ENCODE measurements around the gene FAM13B. TPM values are rescaled to one million over a fixed set of nuclear protein-coding genes. Genes with fewer than 3 reads are reported as not detected.

The FAM13B gene
- total and polyA plus RNA-seq, 2 of the 8 experiments (the other 6 are each of a cell fraction or from before 2014, with no cell fraction given) = 6.4 to 17.0 TPM

DNA sequence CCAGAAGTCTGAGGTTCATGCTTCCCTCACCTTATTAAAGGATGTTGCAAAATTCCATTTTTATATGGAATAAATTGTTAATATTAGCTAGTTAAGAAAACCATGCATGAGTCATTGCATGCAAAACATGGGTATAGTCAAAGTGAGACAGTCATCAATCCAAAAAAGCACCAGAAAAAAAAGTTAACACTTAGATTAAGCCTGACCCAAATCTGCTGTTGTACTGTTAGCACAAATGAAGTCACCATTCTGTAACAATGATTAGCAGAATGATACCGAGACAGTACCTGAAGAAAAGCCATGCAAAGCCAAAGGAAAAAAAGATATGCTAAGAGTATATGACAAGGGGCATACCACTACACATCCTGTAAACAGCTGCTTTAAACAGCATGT lies 94.1 kb downstream of the FAM13B start:
- no peak overlapping the region for H2BK12ac ChIP-seq (ENCODE audit: low read depth, low read length)
- WGBS, 2 experiments (ENCODE audit: extremely low coverage in 1 of 2, insufficient coverage in 1 of 2, insufficient read length in 1 of 2, insufficient replicate concordance in 2 of 2, low coverage in 1 of 2, low lambda C conversion rate in 2 of 2, missing lambda C conversion rate in 1 of 2) = 90% methylated on average over 1 of the region's 1 CpG; no CpG with 5 or more reads in 1 of the 2 experiments
- ChIA-PET POLR2A (ENCODE audit: partially characterized antibody) (no interaction called here), CTCF (ENCODE audit: partially characterized antibody) (interaction anchor here (1.6 kb wide), 1 partner anchor 159 kb away, joined by 4 read pairs; no protein-coding TSS in a partner anchor)
- no peaks in the 10 kb centered on the region for H3K4me1 ChIP-seq (replicated peaks in 1 of 4; ENCODE audit: control insufficient read depth in 3 of 4, insufficient read depth in 4 of 4, low read length in 3 of 4)
- H2BK120ac ChIP-seq (replicated peaks; ENCODE audit: low read depth, low read length) = no peak overlapping the region
- peaks cover 17 to 57% (median 38%) of the 10 kb centered on the region in 4 experiments for H3K36me3 ChIP-seq (ENCODE audit: control insufficient read depth in 2 of 4, insufficient read depth in 4 of 4, low read length in 3 of 4)
- no peaks in the 10 kb centered on the region for H3K27me3 ChIP-seq (replicated peaks in 1 of 4; ENCODE audit: control insufficient read depth in 3 of 4, extremely low read depth in 1 of 4, insufficient read depth in 3 of 4, low read length in 3 of 4)
- DNase-seq (ENCODE audit: low read depth in 1 of 2, low spot score in 2 of 2) (no peak), FAIRE-seq (no peak)
- no peak overlapping the region for H3K56ac ChIP-seq (replicated peaks; ENCODE audit: insufficient read length, low read depth, low read length)
- no peak overlapping the region for H2BK20ac ChIP-seq (ENCODE audit: low read length)
- no peak overlapping the region for H4K8ac ChIP-seq (ENCODE audit: extremely low read depth, insufficient read depth, low read length)
- H3K14ac ChIP-seq (ENCODE audit: insufficient read length) = no peak overlapping the region
- H2BK15ac ChIP-seq (ENCODE audit: low read length) = no peak overlapping the region
- H3K4me3 ChIP-seq (ENCODE audit: extremely low read depth in 1 of 4, insufficient read depth in 2 of 4, low read depth in 3 of 4, low read length in 4 of 4) = no peak overlapping the region
- H2BK5ac ChIP-seq (ENCODE audit: low read depth, low read length) = no peak overlapping the region
- no peaks in the 10 kb centered on the region for H3K79me2 ChIP-seq (ENCODE audit: control insufficient read depth in 1 of 2, insufficient read depth in 2 of 2, low read length in 2 of 2)
- H3K4ac ChIP-seq (replicated peaks; ENCODE audit: insufficient read length, low read depth, low read length) = no peak overlapping the region
- no peak overlapping the region for H2AK5ac ChIP-seq (ENCODE audit: low read depth, low read length)
- no peaks in the 10 kb centered on the region for H3K79me1 ChIP-seq (ENCODE audit: low read depth, low read length)
- no peak overlapping the region for H3K9ac ChIP-seq (replicated peaks in 1 of 4; ENCODE audit: extremely low read depth in 1 of 4, low read depth in 3 of 4, low read length in 3 of 4)
- peaks cover 0 to 2% of the 10 kb centered on the region in 2 experiments for H4K20me1 ChIP-seq (replicated peaks in 1 of 2; ENCODE audit: control insufficient read depth in 1 of 2, insufficient read depth in 2 of 2, low read length in 2 of 2)
- no peak overlapping the region for H4K91ac ChIP-seq (replicated peaks; ENCODE audit: insufficient read length, low read length)
- H2AFZ ChIP-seq (ENCODE audit: low read length) = no peak overlapping the region
- no peak overlapping the region for H4K5ac ChIP-seq (ENCODE audit: insufficient read length, low read depth, low read length)
- no peak overlapping the region for H3K23ac ChIP-seq (ENCODE audit: insufficient read length)
- no peak overlapping the region for H3K4me2 ChIP-seq (ENCODE audit: insufficient read depth in 1 of 2, low read depth in 2 of 2, low read length in 2 of 2)
- no peaks in the 10 kb centered on the region for H3K23me2 ChIP-seq (ENCODE audit: low read depth, low read length)
- no peak overlapping the region for H3K27ac ChIP-seq (ENCODE audit: low read depth, low read length)
- H3K9me3 ChIP-seq (ENCODE audit: insufficient read depth in 2 of 2, low read depth in 1 of 2, low read length in 1 of 2) = no peaks in the 10 kb centered on the region
- no peak overlapping the region for H3K18ac ChIP-seq (ENCODE audit: extremely low read depth, low read length)
- TF ChIP-seq TEAD4 (IDR thresholded peaks at IDR 0.05; ENCODE audit: low read depth, low read length) (no peak), SAP30 (IDR thresholded peaks at IDR 0.05; ENCODE audit: insufficient read depth, insufficient replicate concordance, low read length) (no peak), ASH2L (IDR thresholded peaks at IDR 0.05; ENCODE audit: low read length) (no peak), POLR2A (IDR thresholded peaks at IDR 0.05; ENCODE audit: control extremely low read depth in 1 of 2, low read depth in 2 of 2, low read length in 2 of 2) (no peak), SIRT6 (IDR thresholded peaks at IDR 0.05; ENCODE audit: low read length) (no peak), BACH1 (IDR thresholded peaks at IDR 0.05; ENCODE audit: low read length) (no peak), RAD21 (IDR thresholded peaks at IDR 0.05 in 1 of 2, conservative IDR thresholded peaks at IDR 0.05 in 1 of 2; ENCODE audit: low read depth in 2 of 2, low read length in 2 of 2) (no peak), PHF8 (conservative IDR thresholded peaks at IDR 0.05; ENCODE audit: low read depth, low read length) (no peak), KDM4A (IDR thresholded peaks at IDR 0.05; ENCODE audit: low read depth, low read length, severe bottlenecking) (no peak), RNF2 (IDR thresholded peaks at IDR 0.05; ENCODE audit: borderline replicate concordance, low read depth, low read length, missing control alignments, poor library complexity, severe bottlenecking) (no peak), RXRA (IDR thresholded peaks at IDR 0.05; ENCODE audit: insufficient read depth, low read depth, low read length) (no peak), MAFK (IDR thresholded peaks at IDR 0.05; ENCODE audit: low read depth, low read length) (no peak), FOSL1 (IDR thresholded peaks at IDR 0.05; ENCODE audit: insufficient read depth, low read depth, low read length) (no peak)
- TF ChIP-seq, protein P1, sequence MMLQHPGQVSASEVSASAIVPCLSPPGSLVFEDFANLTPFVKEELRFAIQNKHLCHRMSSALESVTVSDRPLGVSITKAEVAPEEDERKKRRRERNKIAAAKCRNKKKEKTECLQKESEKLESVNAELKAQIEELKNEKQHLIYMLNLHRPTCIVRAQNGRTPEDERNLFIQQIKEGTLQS (IDR thresholded peaks at IDR 0.05; ENCODE audit: insufficient read depth, low read depth, low read length) = no peak

All from H1 (cell line).